D721Med (cell line): ENCODE measurements around the gene DGKI.
A peak's percentile ranks its signal among the peaks of the same experiment; 100 is the strongest.

Experiments
- DNase-seq: peaks from one replicate; pipeline ENCODE4 v3.0.0; 2011; ENCODE audit warnings: low spot score; ENCODE audit not compliant: insufficient read length
- FAIRE-seq: peaks from 2 replicates; lab custom pipeline; 2011; peaks lifted over from hg19 to GRCh38; lab: Jason Lieb, UNC
- CTCF ChIP-seq: IDR thresholded peaks from 2 replicates; pipeline ENCODE4 v1.5.1; 2012; ENCODE audit warnings: mild to moderate bottlenecking, control low read depth; ENCODE audit not compliant: insufficient read depth; ENCODE audit errors: missing control alignments

The DGKI gene

DNA sequence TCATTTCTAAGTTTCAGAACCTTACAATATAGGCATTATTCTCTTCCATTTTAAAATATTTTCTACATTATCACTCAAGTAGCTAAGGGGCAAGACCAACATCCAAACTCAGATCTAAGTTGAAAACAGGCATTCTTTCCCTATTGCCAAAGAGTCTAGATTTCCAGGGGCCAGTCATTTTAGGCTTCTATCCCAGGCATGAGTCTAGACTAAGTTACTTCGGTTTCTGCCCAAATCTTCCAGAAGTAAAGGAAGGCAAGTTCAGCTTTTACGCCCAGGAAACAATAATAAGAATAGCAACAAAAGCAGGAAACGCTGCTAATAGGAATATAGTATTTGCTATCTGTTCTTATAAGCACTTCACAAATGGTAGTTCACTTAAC lies 189.9 kb downstream of the DGKI start:
- TF ChIP-seq CTCF = no peak
- no peak for FAIRE-seq
- no peak for DNase-seq

DNA sequence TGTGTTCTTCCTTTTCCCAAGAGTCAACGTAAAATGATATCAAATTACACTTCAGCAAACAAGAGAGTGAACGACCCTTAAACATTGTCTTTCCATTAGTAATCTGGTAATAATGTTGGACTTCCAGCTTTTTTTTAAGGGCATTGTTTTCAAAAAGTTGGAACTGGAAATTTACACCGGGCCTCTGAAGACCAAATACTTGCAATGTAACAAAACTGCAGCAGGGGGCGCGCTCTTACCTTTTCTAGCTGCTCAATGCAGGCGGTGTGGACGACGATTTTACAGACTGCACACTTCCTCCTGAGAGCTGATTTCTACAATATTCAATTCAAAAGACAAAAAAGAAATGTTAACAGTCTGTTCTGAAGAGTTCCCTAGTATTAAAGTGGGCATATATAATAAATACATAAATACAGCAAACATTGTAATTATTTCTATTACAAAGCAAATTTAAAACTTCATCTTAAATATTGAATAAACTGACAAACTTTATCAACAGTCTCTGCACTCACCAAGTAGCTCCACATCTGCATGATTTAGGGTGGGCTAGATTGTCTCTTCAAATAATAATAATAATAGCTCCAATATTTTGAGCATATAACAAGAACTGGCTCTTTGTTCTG lies 190.4 kb downstream of the DGKI start:
- no peak for FAIRE-seq
- TF ChIP-seq CTCF = peak; percentile 84
- no peak for DNase-seq

DNA sequence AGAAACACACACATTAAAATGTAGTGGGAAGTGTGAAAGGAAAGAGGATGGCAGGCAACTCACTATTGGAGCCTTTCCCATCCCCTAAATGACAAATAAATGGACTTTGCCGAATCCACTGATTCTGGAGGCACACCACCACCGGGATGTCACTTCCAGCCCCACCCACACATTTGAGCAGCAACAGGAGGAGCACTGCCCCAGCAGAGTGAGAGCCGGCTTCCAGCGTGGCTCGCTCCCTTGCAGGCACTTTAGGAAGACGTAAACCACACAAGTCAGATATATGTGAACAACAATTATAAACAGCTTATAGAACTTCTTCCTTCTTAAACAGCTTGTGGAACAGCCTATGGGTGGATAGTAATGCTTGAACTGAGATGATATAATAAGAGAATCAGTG lies 191.0 kb downstream of the DGKI start:
- no peak for DNase-seq
- no peak for FAIRE-seq

GRCh38 chr7:137652721-137653120 lies 194.1 kb downstream of the DGKI start:
- FAIRE-seq (no peak), DNase-seq (no peak)
- no peak for TF ChIP-seq CTCF

More for the DNA sequence above, 191.0 kb downstream of the DGKI start:
- TF ChIP-seq CTCF = no peak

DNA sequence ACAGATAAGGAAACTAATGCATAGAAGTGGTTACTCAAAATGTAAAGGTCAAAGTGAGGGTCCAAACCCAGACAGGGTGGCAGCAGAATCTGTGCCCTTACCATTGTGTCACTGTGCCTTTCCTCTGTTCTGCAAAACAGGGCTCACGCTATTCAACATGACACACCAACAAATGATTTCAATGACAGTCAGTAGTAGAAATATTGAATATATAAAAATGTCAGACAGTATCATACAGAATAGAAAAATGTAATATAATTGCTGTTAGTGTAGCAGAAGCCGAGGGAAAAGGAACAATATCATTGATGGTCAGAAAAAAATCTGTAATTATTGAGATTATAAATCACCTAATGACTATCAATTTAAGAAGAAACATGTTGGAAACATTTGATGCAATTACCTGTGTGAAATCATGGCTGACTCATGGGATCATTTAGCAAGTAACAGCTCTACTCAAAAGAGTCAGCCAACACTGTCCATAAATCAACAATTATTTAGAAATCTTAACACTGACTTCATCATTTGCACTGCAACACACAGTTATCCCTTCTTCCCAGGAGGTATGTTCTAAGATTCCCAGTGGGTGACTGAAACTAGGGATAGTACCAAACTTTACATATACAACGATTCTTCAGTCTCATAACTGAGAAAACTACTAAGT lies 198.7 kb downstream of the DGKI start:
- TF ChIP-seq CTCF = no peak
- DNase-seq (no peak), FAIRE-seq (no peak)

DNA sequence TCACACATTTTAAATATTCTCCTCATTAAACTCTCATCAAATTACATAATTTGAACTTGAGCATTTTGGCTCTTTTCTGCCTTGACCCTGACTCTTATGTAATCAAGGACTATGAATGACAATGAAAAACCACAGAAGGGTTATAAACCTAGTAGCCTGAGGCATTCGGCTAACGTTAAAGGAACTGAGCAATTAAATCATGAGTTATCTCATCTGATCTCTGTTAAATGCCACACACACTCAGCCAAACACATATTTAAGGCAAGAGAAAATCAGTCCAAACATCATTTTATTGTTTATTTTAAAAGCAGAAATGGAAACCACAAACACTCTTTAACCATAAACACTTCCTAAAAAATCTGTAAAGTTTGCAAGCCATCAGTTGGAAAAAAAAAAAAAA lies 204.3 kb downstream of the DGKI start:
- DNase-seq (no peak), FAIRE-seq (no peak)
- TF ChIP-seq CTCF = no peak

DNA sequence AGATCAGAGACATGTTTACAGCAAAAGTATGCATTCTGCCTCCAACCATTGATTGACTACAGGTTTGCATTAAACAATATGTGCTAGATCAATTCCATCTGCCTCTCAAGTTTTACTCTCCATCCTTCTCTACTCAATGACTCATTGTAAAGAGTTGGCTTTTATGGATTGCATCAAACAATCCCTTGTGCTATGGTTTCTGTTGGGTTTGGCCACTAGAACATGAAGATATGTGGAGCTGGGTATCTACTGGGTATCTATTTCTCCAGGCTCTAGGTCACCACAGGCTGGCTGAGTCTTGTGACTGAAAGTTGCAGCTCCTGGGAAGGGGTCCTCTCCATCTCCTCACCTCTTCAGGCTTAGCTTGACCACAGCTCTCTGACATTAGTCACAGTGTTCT lies 204.7 kb downstream of the DGKI start:
- FAIRE-seq = no peak
- no peak for TF ChIP-seq CTCF
- DNase-seq = no peak
